GM12878 (cell line): ENCODE data around the gene OTUB1.

Source experiments
- CREB1 ChIP-seq: IDR thresholded peaks from 2 replicates; pipeline ENCODE4 v1.6.1; 2012; ENCODE audit warnings: low read depth, mild to moderate bottlenecking, inconsistent platforms
- CTCF ChIP-seq, 3 experiments: IDR thresholded peaks in 2 of 3; conservative IDR thresholded peaks in 1 of 3; 2 replicates each; pipeline ENCODE4 v1.5.1; 2011; ENCODE audit warnings: low read depth in 3 of 3, low read length in 3 of 3, mild to moderate bottlenecking in 3 of 3, control low read depth in 2 of 3, moderate library complexity in 2 of 3, inconsistent platforms in 1 of 3, mixed read lengths in 1 of 3; ENCODE audit not compliant: control insufficient read depth in 2 of 3, insufficient read depth in 1 of 3; ENCODE audit errors: extremely low read depth in 1 of 3
- EGR1 ChIP-seq, 2 experiments: IDR thresholded peaks; 1 replicate in 1 of 2; 2 replicates in 1 of 2; pipeline ENCODE4 v1.6.1; 2011 to 2012; ENCODE audit warnings: low read depth in 2 of 2, low read length in 2 of 2, borderline replicate concordance in 1 of 2, mild to moderate bottlenecking in 1 of 2, moderate library complexity in 1 of 2
- ESRRA ChIP-seq: IDR thresholded peaks from 2 replicates; pipeline ENCODE4 v1.6.1; 2012; ENCODE audit warnings: mild to moderate bottlenecking, low read length, improper control_type of control experiment
- EZH2 ChIP-seq: IDR thresholded peaks from 2 replicates; pipeline ENCODE4 v1.6.1; 2012; ENCODE audit warnings: low read depth, mild to moderate bottlenecking, control low read depth, inconsistent platforms, low read length, borderline replicate concordance; ENCODE audit not compliant: control insufficient read depth
- POLR2A ChIP-seq: IDR thresholded peaks from 2 replicates; pipeline ENCODE4 v1.6.1; 2011; ENCODE audit warnings: low read depth, mild to moderate bottlenecking, low read length
- POLR2AphosphoS5 ChIP-seq: IDR thresholded peaks from 2 replicates; pipeline ENCODE4 v1.6.1; 2011; ENCODE audit warnings: mild to moderate bottlenecking, low read length, inconsistent platforms
- STAT1 ChIP-seq: fragments of 450-650 bp; conservative IDR thresholded peaks from 2 replicates; pipeline ENCODE4 v1.6.1; 2014; ENCODE audit warnings: antibody characterized with exemption, mild to moderate bottlenecking
- TAF1 ChIP-seq: IDR thresholded peaks from 2 replicates; pipeline ENCODE4 v1.6.1; 2011; ENCODE audit warnings: mild to moderate bottlenecking, low read depth, low read length, borderline replicate concordance

- TF ChIP-seq CTCF (IDR thresholded peaks at IDR 0.05 in 2 of 3, conservative IDR thresholded peaks at IDR 0.05 in 1 of 3; ENCODE audit: control insufficient read depth in 2 of 3, extremely low read depth in 1 of 3, insufficient read depth in 1 of 3, low read depth in 3 of 3, low read length in 3 of 3): no peak
- no peak for TF ChIP-seq POLR2A
- no peak for TF ChIP-seq EGR1 (IDR thresholded peaks at IDR 0.05; ENCODE audit: borderline replicate concordance in 1 of 2, low read depth in 2 of 2, low read length in 2 of 2)
- no peak for TF ChIP-seq CREB1
- no peak for TF ChIP-seq EZH2
- no peak for TF ChIP-seq POLR2AphosphoS5
- TF ChIP-seq TAF1: no peak
- no peak for TF ChIP-seq ESRRA
- no peak for TF ChIP-seq STAT1
These were observed 49.3 kb downstream of the OTUB1 start, which contains the start of gene FLRT1 for GRCh38 chr11:64035576-64035975.
